C4-2B (cell line): ENCODE measurements around the gene SIX3.

Source experiments
- H3K27ac ChIP-seq: fragments of 450-650 bp; 2 replicates; pipeline ENCODE4 v1.5.1; 2017
- ZFX ChIP-seq: fragments of 450-650 bp; IDR thresholded peaks from 2 replicates; pipeline ENCODE4 v1.6.1; 2017
- TF ChIP-seq, protein P1 (sequence below): fragments of 450-650 bp; conservative IDR thresholded peaks from 2 replicates; pipeline ENCODE4 v1.5.1; 2017; ENCODE audit warnings: mild to moderate bottlenecking

The SIX3 gene

GRCh38 chr2:44926957-44927356 is 14.5 kb upstream of the SIX3 start:
- TF ChIP-seq, protein P1, sequence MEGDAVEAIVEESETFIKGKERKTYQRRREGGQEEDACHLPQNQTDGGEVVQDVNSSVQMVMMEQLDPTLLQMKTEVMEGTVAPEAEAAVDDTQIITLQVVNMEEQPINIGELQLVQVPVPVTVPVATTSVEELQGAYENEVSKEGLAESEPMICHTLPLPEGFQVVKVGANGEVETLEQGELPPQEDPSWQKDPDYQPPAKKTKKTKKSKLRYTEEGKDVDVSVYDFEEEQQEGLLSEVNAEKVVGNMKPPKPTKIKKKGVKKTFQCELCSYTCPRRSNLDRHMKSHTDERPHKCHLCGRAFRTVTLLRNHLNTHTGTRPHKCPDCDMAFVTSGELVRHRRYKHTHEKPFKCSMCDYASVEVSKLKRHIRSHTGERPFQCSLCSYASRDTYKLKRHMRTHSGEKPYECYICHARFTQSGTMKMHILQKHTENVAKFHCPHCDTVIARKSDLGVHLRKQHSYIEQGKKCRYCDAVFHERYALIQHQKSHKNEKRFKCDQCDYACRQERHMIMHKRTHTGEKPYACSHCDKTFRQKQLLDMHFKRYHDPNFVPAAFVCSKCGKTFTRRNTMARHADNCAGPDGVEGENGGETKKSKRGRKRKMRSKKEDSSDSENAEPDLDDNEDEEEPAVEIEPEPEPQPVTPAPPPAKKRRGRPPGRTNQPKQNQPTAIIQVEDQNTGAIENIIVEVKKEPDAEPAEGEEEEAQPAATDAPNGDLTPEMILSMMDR, result no peak
- TF ChIP-seq ZFX, result no peak

DNA sequence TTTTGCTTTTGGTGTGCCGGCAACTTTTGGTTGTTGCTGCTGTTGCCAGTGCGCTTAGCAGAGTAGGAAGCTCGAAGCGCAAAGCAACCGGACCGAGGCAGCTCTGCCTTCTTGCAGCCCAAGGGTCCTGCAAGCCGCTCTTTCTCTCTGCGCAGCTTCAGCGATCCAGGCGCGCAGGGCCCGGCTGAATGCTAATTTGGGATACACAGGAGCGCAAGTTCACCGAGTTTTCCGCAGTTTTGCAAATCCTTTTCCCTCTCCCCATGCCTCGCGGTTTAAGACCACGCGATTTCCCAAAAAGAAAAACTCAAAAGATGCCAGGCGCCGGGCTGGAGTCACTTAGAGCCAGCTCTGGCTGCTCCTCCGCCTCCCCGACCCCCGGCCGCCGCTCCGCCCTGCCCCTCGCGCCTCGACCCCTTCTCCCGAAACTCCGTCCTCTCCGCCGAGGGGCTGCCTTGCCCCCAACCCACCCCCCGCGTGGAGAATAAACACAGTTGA is 13.5 kb upstream of the SIX3 start:
- TF ChIP-seq, protein P1, result no peak
- TF ChIP-seq ZFX, result no peak
- no peak overlapping the region for H3K27ac ChIP-seq

More at GRCh38 chr2:44926957-44927356, 14.5 kb upstream of the SIX3 start:
- H3K27ac ChIP-seq, result no peak overlapping the region

DNA sequence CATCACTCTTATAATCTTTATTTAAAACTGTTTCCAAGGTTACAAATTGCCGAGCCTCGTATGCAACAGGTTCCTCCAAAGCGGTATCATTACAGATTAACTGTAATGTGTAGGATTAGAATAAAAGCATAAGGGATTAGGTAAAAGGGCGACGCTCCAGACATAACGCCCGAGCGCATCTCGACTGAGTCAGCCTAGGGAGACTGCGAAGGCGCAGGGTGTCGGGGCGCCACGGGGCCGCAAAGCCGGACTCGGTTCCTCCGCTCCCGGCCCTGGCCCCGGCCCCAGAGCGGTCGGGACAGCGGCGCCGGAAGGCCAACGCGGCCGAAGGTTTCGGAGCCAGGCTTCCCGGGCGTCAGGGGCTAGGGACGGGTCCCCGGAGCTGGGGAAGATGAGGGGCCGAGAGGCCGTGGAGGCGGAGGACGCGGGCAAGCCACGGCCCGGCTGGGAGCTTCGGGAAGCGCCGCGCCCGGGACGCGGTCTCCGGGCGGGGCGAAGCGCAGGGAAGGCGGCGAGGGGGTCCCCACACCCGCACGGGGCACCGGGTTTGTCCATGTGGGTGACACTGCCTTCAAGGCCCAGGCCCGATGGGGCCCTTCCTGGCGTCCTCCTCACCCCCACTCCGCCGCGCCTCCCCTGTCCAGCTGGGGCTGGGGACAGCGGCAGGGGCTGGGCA is 12.9 kb upstream of the SIX3 start:
- TF ChIP-seq, protein P1, result no peak
- no peak for TF ChIP-seq ZFX
- no peak overlapping the region for H3K27ac ChIP-seq

DNA sequence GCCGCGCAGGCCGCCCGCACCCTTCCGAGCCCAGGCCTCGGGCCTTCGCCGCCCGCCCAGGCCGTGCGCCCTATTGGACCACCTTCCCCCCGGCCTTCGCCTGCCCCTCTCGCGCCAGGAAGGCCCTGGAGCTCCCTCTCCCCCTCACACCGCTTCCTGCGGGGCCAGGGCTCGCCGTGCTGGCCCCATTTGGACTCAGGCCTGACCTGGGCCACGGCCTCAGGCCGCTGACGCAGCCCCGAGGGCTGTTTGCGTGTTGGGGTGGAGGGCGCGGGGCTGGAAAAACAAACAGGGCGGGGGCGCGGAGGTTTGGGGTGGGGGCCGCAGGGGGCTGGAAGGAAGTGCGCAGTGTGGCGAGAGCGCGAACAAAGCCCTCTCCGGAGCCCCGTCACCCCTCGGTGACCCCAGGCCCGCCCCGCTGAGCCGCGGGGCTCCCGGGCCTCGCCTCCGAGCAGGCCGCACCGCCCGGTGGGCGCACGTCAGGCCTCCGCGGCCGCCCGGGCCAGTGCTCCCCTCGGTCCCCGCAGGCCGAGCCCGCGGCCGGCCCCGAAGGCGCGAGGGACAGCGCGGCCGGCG is 12.3 kb upstream of the SIX3 start:
- no peak overlapping the region for H3K27ac ChIP-seq
- TF ChIP-seq ZFX, result no peak
- TF ChIP-seq, protein P1, result no peak

DNA sequence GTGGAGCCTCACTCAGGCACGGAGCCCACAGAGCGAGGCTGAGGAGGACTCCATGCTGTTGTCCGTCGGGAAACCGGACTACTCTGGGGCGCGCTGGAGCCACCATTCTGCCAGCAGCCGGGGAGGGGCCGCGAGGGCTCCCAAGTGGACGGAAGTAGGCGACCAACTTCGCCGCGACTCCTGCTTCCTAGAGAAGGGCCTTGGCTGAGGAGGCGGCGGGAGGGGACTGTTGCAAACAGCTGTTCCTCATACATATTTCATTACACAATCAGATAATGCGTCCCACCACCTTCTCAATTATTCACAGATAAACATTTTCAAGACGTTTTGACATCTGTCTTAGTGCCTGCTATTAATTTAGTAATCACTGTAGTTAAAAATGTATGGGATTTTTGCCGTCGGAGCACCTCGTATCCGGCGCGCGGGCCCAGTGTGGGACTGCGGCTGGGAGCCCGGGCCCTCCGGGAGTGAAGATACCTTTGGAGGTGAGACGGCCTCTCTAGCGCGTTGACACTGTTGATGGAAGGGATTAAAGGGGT is 11.7 kb upstream of the SIX3 start:
- H3K27ac ChIP-seq, result no peak overlapping the region
- TF ChIP-seq, protein P1, result no peak
- no peak for TF ChIP-seq ZFX

DNA sequence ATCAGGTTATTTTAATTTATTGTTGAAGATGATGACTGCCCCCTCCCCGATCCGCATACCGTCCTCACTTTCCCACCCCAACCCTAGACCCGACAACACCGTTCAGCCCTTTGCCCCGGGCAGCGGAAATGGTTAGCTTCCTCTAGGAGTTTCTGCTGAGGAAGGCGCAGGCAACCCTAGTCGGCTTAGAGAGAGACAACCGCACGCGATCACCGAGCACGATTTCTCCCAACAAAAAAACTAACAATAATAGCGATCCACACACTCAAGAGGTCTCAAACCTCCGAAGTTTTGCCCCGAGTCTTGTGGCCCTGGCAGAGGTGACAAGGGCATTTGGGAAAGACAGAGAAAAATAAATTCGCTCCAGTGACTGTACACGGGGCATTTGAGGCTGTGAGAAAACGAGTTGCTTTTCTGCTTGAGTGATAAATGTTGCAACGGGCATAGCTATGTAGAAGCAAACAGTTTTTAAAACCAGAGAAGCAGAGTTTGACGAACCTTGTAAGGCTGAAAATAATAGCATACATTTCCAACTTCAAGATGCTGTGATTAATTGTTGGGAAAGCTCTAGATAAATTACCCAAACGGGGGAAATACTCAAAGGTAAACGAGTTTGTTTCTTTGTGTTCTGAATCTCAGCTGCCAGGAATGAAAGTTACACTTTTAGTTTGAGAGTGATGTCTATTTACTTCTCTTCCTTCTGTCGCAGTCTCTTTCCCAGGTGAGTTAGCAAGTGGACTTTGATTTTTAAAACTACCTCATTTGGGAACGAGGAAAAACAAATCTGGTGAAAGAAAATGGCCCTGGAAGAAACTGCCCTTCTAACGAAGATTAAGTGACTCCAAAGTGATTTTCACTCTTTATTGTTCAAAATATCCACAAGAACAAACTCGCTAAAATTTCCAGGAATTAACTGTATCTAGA is 11.0 kb upstream of the SIX3 start:
- no peak overlapping the region for H3K27ac ChIP-seq
- TF ChIP-seq, protein P1, result no peak
- no peak for TF ChIP-seq ZFX
